ENCODE results near the gene MON2.

MON2 gene

GRCh38 chr12:62613081-62613480 is 146.5 kb downstream of the MON2 start:
- DNase-seq (ENCODE audit: low read depth, low spot score): no peak

DNA sequence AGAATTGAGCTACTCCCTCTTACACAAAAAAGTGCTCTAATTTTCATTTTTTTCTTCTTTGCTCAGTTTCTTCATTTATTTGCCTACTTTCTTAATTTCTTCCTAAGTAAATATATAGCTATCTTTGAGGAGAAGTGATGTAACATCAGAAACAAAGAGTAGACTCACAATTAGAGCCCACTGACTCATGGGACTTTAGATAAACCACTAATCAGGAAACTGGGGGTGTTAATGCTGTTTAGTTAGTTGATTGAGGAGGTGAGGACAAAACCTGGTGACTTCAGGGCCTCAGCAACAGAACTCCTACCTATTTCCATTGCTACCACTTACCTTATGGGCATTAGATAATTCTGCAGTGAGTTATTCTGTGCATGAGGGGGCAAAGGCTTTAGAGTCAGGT is 151.7 kb downstream of the MON2 start:
- no peak for DNase-seq (ENCODE audit: low read depth, low spot score)

GRCh38 chr12:62618930-62619329 is 152.3 kb downstream of the MON2 start:
- no peak for DNase-seq (ENCODE audit: low read depth, low spot score)

GRCh38 chr12:62621101-62621638 is 154.5 kb downstream of the MON2 start:
- no peak for DNase-seq (ENCODE audit: low read depth, low spot score)

- no peak for DNase-seq (ENCODE audit: low read depth, low spot score)
Observed at GRCh38 chr12:62622177-62622576, 155.6 kb downstream of the MON2 start.

DNA sequence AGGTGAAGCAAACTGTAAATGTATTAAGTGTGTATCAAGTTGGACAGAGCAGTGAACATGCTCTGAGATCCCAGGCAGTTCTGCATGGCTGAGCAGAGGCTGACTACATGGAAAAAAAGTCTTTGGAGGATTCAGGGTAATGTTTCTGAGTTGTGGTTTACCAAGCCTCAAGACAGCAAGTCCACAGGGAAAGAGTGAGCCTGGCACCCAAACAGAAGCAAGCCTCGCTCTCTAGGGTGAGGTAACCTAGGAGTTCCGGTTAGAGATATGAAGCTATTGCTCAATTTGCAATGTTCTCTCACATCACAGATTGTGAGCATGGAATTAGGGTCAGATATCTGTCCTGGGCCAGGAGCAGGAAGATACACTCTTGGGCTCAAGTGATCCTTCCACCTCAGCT is 158.6 kb downstream of the MON2 start:
- no peak for DNase-seq (ENCODE audit: low read depth, low spot score)

DNA sequence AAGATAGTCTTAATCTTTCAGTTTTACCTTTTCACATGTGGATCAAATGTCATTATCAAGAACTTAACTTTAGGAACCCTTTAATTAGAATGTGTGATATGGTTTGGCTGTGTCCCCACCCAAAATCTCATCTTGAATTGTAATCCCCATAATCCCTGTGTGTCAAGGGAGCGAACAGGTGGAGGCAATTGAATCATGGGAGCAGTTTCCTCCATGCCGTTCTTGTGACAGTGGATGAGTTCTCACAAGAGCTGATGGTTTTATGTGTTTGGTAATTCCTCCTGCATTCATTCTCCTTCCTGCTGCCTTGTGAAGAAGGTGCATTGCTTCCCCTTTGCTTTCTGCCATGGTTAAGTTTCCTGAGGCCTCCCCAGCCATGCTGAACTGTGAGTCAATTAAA is 160.6 kb downstream of the MON2 start:
- DNase-seq (ENCODE audit: low read depth, low spot score): no peak

- DNase-seq (ENCODE audit: low read depth, low spot score): no peak
Observed at GRCh38 chr12:62629413-62629812, 162.8 kb downstream of the MON2 start.

GRCh38 chr12:62629971-62630739 is 163.5 kb downstream of the MON2 start:
- no peak for DNase-seq (ENCODE audit: low read depth, low spot score)

DNA sequence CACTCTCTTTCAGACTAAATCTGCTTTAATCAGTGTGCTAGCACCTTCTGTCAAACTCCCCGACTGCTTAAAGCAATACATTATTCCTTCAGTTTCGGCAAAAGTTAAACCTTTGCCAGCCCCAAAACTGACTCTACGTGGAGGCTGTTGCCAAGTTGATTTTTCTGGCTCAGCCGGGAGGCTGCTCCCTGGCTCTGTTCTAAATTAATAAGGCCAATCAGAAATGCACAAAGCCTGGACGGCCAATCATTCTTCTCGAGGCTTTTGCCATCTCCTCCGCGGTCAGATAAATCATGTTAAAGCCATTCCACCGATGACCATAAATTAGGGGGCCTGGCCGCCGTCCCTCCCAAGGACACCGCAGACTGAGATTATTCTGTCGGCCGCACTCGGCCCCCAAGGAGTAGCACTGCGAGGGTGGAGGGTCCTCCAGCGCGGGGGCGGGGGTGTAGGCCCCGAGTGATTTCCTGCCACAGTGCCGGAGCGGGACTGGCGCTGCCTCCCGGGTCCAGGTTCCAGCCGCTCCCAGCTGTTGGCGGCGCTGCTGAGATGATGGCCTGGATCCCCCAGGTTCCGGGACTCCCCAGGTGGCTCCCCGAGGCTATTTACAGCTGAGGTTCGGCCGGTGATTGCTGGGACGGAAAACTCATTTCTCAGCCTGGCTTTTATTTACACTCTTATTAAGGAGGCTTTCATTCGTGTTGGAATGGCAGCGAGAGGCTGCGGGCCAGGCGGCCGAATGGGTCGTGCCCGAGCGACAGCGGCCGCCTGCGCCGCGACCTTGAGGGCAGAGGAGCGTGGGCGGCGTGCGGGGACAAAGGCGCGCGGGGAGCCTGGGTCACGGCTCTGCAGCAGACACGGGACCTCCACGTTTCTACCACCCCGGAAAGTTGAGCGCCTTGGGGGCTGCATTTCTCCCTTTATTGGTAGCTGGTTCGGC is 165.1 kb downstream of the MON2 start:
- no peak for DNase-seq (ENCODE audit: low read depth, low spot score)

- DNase-seq (ENCODE audit: low read depth, low spot score): no peak
Observed at GRCh38 chr12:62632411-62632918, 165.8 kb downstream of the MON2 start.

DNA sequence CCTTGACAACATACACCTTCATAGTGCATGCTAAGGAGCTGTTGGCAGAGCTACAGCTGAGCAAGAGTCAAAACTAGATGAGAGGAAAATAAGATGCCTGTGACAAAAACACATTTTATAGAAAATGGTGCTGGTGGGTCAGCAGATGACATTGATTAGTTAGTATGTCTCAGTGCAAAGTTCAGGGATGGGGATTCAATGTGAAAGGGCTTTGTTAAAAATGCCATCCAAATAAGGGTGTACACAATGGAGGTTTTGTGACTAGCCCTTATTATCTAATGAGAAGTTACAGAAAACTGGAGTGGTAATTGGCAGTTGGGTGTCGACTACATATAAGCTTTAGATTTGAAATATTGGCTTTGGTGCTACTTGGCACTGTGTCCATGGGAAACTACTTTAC is 169.0 kb downstream of the MON2 start:
- no peak for DNase-seq (ENCODE audit: low read depth, low spot score)

GRCh38 chr12:62637679-62638078 is 171.1 kb downstream of the MON2 start:
- no peak for DNase-seq (ENCODE audit: low read depth, low spot score)

DNA sequence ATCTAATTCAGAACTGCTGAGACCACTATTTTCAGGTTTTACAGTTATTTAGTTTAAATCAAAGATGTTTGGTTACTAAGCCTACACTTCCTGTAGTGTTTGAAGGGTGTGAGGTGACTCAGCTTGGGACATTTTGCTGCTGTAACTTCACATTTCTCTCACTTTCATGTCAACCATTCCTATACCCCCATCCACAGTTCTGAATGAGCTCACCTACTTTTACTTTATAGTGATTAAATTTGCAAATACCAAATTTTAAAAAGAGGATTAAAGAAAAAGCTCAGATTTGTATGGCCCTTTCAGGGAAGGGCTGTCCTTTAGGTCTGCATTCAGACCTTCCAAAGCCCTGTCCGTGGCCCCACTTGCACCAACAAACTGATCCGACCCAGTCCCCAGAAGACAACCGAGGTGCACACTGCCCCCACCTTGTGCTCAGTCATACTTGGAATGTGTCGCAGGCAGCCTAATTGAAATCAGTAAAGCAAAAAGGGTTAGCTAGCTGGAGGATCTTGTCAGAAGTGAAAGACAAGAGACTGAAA is 174.4 kb downstream of the MON2 start:
- no peak for DNase-seq (ENCODE audit: low read depth, low spot score)

DNA sequence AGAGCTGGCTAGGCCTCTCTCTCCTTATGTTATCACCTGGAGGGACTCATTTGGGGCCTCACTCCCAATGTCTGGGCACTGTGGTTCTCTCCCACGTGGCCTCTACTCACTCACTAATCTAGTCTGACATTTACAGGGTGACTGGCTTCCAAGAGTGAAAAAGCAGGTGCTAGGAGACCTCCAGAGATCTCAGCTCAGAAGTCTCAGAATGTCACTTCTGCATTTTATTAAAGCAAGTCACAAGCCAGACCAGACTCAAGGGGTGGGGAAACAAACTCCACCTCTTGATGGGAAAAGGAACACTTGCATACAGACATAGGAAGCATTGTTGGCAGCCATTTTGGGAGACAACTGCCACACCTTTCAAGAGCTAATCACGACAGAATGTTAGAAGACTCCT is 175.9 kb downstream of the MON2 start:
- DNase-seq (ENCODE audit: low read depth, low spot score): no peak

DNA sequence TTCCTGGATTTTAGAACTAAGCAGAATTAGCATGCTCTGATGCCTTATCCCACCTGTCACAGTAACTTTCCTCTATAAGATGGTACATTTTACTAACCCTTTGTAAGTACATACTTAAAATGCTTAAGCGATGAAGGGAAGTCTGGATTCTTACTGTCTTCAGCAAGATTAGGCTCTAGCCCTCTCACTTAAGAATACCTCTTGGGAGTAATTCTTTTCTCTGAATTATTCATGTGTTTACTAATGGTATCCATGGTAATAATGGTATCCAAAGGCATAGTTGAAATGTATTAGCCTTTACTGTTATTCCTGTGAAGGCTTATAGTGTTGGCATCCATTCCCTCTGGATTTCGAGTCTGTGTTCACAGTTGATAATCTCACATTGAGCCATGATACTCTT is 176.9 kb downstream of the MON2 start:
- no peak for DNase-seq (ENCODE audit: low read depth, low spot score)

GRCh38 chr12:62646566-62646965 is 179.9 kb downstream of the MON2 start:
- DNase-seq (ENCODE audit: low read depth, low spot score): no peak

GRCh38 chr12:62647586-62647985 is 181.0 kb downstream of the MON2 start:
- DNase-seq (ENCODE audit: low read depth, low spot score): no peak

DNA sequence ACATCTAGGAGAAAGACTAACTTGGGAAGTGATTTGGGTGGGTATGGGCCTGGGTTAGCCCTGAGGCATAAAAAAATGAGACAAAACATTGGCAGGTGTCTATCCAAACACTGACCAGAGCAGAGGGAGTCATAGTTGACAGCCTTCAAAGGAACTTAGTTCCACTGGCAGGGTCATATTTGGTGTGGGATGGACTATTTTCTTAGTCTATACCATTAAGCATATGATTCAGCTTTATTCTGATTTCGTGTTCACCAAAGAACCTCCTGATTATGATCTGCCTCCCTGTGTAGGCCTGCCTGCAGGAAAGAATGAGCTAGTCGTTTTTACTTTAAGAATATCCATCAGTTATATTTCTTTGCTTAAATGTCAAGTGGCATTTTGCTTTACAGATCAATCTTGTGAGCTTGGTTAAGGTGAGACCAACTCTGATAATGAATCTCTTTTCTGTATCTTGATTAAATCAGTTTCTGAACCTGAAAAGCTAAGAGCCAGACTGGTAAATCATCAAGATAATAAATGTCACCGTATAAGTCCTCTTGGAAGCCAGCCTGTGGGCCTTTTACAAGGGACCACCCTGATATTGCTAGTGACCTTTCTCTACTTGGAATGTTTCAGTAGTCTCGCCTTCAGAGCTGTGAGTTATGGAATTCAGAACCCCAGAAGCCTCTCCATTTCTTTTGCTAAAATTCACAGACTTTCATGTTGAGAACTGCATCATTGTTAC is 182.9 kb downstream of the MON2 start:
- no peak for DNase-seq (ENCODE audit: low read depth, low spot score)
